Measurements from ENCODE around the gene DTD2. TPM values are rescaled to one million over a fixed set of nuclear protein-coding genes. Genes with fewer than 3 reads are reported as not detected.

The DTD2 gene
- total RNA-seq, 1 donor from 2014 or later, result 25.5 TPM

GRCh38 chr14:31435276-31435675 lies 22.0 kb downstream of the DTD2 start:
- Mint-ChIP-seq H3K27me3 (ENCODE audit: unreplicated experiment) (no peaks in the 10 kb centered on the region), H3K4me1 (ENCODE audit: unreplicated experiment) (no peaks in the 10 kb centered on the region), H3K27ac (ENCODE audit: unreplicated experiment) (no peak overlapping the region), H3K36me3 (ENCODE audit: unreplicated experiment) (peaks cover 6% of the 10 kb centered on the region), H3K4me3 (ENCODE audit: unreplicated experiment) (no peak overlapping the region), H3K9me3 (ENCODE audit: unreplicated experiment) (peaks cover 13% of the 10 kb centered on the region)
- TF ChIP-seq CTCF (IDR thresholded peaks at IDR 0.05), result no peak
- DNase-seq (ENCODE audit: extremely low spot score, unreplicated experiment), result no peak

GRCh38 chr14:31430634-31431264 lies 26.6 kb downstream of the DTD2 start:
- H3K36me3 Mint-ChIP-seq (ENCODE audit: unreplicated experiment), result peaks cover 6% of the 10 kb centered on the region
- H3K27ac Mint-ChIP-seq (ENCODE audit: unreplicated experiment), result no peak overlapping the region
- no peak overlapping the region for H3K4me3 Mint-ChIP-seq (ENCODE audit: unreplicated experiment)
- H3K27me3 Mint-ChIP-seq (ENCODE audit: unreplicated experiment), result no peaks in the 10 kb centered on the region
- H3K9me3 Mint-ChIP-seq (ENCODE audit: unreplicated experiment), result peaks cover 13% of the 10 kb centered on the region
- DNase-seq (ENCODE audit: extremely low spot score, unreplicated experiment), result no peak
- no peak for TF ChIP-seq CTCF (IDR thresholded peaks at IDR 0.05)
- H3K4me1 Mint-ChIP-seq (ENCODE audit: unreplicated experiment), result no peaks in the 10 kb centered on the region

- no peak overlapping the region for H3K27ac Mint-ChIP-seq (ENCODE audit: unreplicated experiment)
- peaks cover 6% of the 10 kb centered on the region for H3K36me3 Mint-ChIP-seq (ENCODE audit: unreplicated experiment)
- no peaks in the 10 kb centered on the region for H3K4me1 Mint-ChIP-seq (ENCODE audit: unreplicated experiment)
- H3K27me3 Mint-ChIP-seq (ENCODE audit: unreplicated experiment), result no peaks in the 10 kb centered on the region
- H3K4me3 Mint-ChIP-seq (ENCODE audit: unreplicated experiment), result no peak overlapping the region
- peaks cover 13% of the 10 kb centered on the region for H3K9me3 Mint-ChIP-seq (ENCODE audit: unreplicated experiment)
- no peak for TF ChIP-seq CTCF (IDR thresholded peaks at IDR 0.05)
- DNase-seq (ENCODE audit: extremely low spot score, unreplicated experiment), result no peak
These were observed 27.5 kb downstream of the DTD2 start for GRCh38 chr14:31429791-31430190.

- Mint-ChIP-seq H3K9me3 (ENCODE audit: unreplicated experiment) (peaks cover 13% of the 10 kb centered on the region), H3K4me1 (ENCODE audit: unreplicated experiment) (no peaks in the 10 kb centered on the region), H3K4me3 (ENCODE audit: unreplicated experiment) (no peak overlapping the region), H3K27ac (ENCODE audit: unreplicated experiment) (no peak overlapping the region), H3K27me3 (ENCODE audit: unreplicated experiment) (no peaks in the 10 kb centered on the region), H3K36me3 (ENCODE audit: unreplicated experiment) (peaks cover 6% of the 10 kb centered on the region)
- no peak for DNase-seq (ENCODE audit: extremely low spot score, unreplicated experiment)
- no peak for TF ChIP-seq CTCF (IDR thresholded peaks at IDR 0.05)
These were observed 29.3 kb downstream of the DTD2 start for GRCh38 chr14:31428011-31428410.

GRCh38 chr14:31426663-31427062 lies 30.6 kb downstream of the DTD2 start:
- no peak for DNase-seq (ENCODE audit: extremely low spot score, unreplicated experiment)
- peaks cover 5% of the 10 kb centered on the region for H3K9me3 Mint-ChIP-seq (ENCODE audit: unreplicated experiment)

More at GRCh38 chr14:31426663-31427062, 30.6 kb downstream of the DTD2 start:
- Mint-ChIP-seq H3K27ac (ENCODE audit: unreplicated experiment) (no peak overlapping the region), H3K27me3 (ENCODE audit: unreplicated experiment) (no peaks in the 10 kb centered on the region), H3K4me3 (ENCODE audit: unreplicated experiment) (no peak overlapping the region), H3K36me3 (ENCODE audit: unreplicated experiment) (peaks cover 3% of the 10 kb centered on the region), H3K4me1 (ENCODE audit: unreplicated experiment) (no peaks in the 10 kb centered on the region)
- no peak for TF ChIP-seq CTCF (IDR thresholded peaks at IDR 0.05)

All from osteocyte (in vitro differentiated cells).